Medulla oblongata (tissue), 1 donor: ENCODE measurements around the gene SIRT7.

Experiments used
- DNase-seq: peaks from one replicate; pipeline ENCODE4 v3.0.0-alpha.2; 2015; ENCODE audit errors: extremely low spot score

SIRT7 gene

GRCh38 chr17:81905993-81906392, 12.0 kb downstream of the SIRT7 start:
- DNase-seq = no peak

GRCh38 chr17:81905424-81905875, 12.5 kb downstream of the SIRT7 start:
- no peak for DNase-seq

- no peak for DNase-seq
Observed at GRCh38 chr17:81904600-81905423, 13.2 kb downstream of the SIRT7 start.

GRCh38 chr17:81903896-81904599, 13.9 kb downstream of the SIRT7 start:
- no peak for DNase-seq

GRCh38 chr17:81903415-81903831, 14.6 kb downstream of the SIRT7 start:
- DNase-seq = no peak

- DNase-seq = no peak
Observed at GRCh38 chr17:81902653-81903414, 15.1 kb downstream of the SIRT7 start.

GRCh38 chr17:81902023-81902652, 15.8 kb downstream of the SIRT7 start, which contains the start of gene NPB:
Gene NPB (plus strand): TSS chr17:81902238. CDS start chr17:81902278, 40 bp downstream.
- no peak for DNase-seq

- no peak for DNase-seq
Observed at GRCh38 chr17:81901167-81902022, 16.6 kb downstream of the SIRT7 start.

- DNase-seq = no peak
Observed at GRCh38 chr17:81900181-81900820, 17.7 kb downstream of the SIRT7 start.

- DNase-seq = no peak
Observed at GRCh38 chr17:81899514-81900166, 18.3 kb downstream of the SIRT7 start.

- DNase-seq = no peak
Observed at GRCh38 chr17:81898885-81899284, 19.1 kb downstream of the SIRT7 start.

- no peak for DNase-seq
Observed at GRCh38 chr17:81898029-81898866, 19.7 kb downstream of the SIRT7 start.

- no peak for DNase-seq
Observed at GRCh38 chr17:81895400-81895799, 22.6 kb downstream of the SIRT7 start.

- DNase-seq = no peak
Observed at GRCh38 chr17:81891303-81891552, 26.7 kb downstream of the SIRT7 start.

GRCh38 chr17:81890447-81891302, 27.3 kb downstream of the SIRT7 start:
- DNase-seq = no peak

GRCh38 chr17:81889602-81890001, 28.4 kb downstream of the SIRT7 start:
- no peak for DNase-seq

GRCh38 chr17:81888988-81889595, 28.9 kb downstream of the SIRT7 start:
- no peak for DNase-seq
